Adrenal gland (tissue), 12 donors: ENCODE data around the gene PZP. TPM values are rescaled to one million over a fixed set of nuclear protein-coding genes. Genes with fewer than 3 reads are reported as not detected.

Experiments
- DNase-seq, 7 donors: peaks; one replicate each; pipeline ENCODE4 v3.0.0-alpha.2; 2019 to 2020
- H3K27ac ChIP-seq, 5 donors: fragments of 200-600 bp; sonication (generic) in 4 of 5; 1 replicate in 3 of 5; 2 replicates in 2 of 5; pipeline versions ENCODE4 v1.5.1 to v1.8.0; 2016 to 2020; ENCODE audit warnings: mild to moderate bottlenecking in 1 of 5
- H3K27me3 ChIP-seq: fragments of 200-600 bp; 2 replicates; pipeline ENCODE4 v1.8.0; 2021
- H3K36me3 ChIP-seq, 2 donors: fragments of 200-600 bp; replicated peaks in 1 of 2; 1 replicate in 1 of 2; 2 replicates in 1 of 2; pipeline versions ENCODE4 v1.5.1 to v1.8.0; 2018 to 2022
- H3K4me1 ChIP-seq, 2 donors: fragments of 200-600 bp; replicated peaks in 1 of 2; 1 replicate in 1 of 2; 2 replicates in 1 of 2; pipeline versions ENCODE4 v1.5.1 to v1.8.0; 2018 to 2021
- H3K4me3 ChIP-seq, 4 donors: fragments of 200-600 bp; sonication (generic) in 3 of 4; one replicate each; pipeline ENCODE4 v1.5.1; 2016 to 2018
- H3K9me3 ChIP-seq, 3 donors: fragments of 200-600 bp; sonication (generic) in 1 of 3; replicated peaks in 1 of 3; 1 replicate in 2 of 3; 2 replicates in 1 of 3; pipeline versions ENCODE4 v1.5.1 to v1.8.0; 2016 to 2021
- POLR2A ChIP-seq, 2 donors: fragments of 450-650 bp; IDR thresholded peaks; one replicate each; pipeline ENCODE4 v1.6.1; 2017; ENCODE audit warnings: antibody characterized with exemption in 2 of 2, mild to moderate bottlenecking in 2 of 2, moderate library complexity in 1 of 2
- whole genome bisulfite sequencing, 4 donors: extraction: QIAGEN DNeasy Blood & Tissue Kit in 2 of 4; methylation state at CpG; one replicate each; pipeline versions ENCODE4 v1.1.5 to v1.1.7; 2013 to 2017; 5-methylcytosine and 5-hydroxymethylcytosine counted together
- intact Hi-C, 2 donors: fragments of 100-400 bp; cut with DNase I; formaldehyde crosslinking; loops; one replicate each; pipeline versions ENCODE4 v1.14.1 to v1.15.0; 2022 to 2023
- polyA plus RNA-seq, 3 donors: library from polyadenylated mRNA; stranded (reverse); fragments of 200-250 nt in 2 of 3; fragments of 350-450 nt in 1 of 3; fragmentation: Illumina TruSeq in 1 of 3; extraction: RNeasy Lipid Tissue Mini Kit (QIAGEN cat#74804) in 1 of 3; gene quantifications; one replicate each; pipeline ENCODE4 v1.2.3, GENCODE V29; 2013 to 2014
- total RNA-seq, 9 donors: library from RNA; depleted of rRNA in 4 of 9; stranded (reverse); fragments of >200 nt in 4 of 9; fragments of 120-200 nt in 1 of 9; fragmentation: NEBNext Ultra II Directional in 1 of 9; extraction: Animal tissue kit (Norgen Biotek cat#: 25700) in 1 of 9; gene quantifications; one replicate each; pipeline versions ENCODE4 v1.1.0 to v1.2.4, GENCODE V29; 2013 to 2023
- TF ChIP-seq, protein P1 (sequence below), 6 experiments: fragments of 450-650 bp in 4 of 6; fragments of 200-600 bp in 2 of 6; sonication (generic) in 1 of 6; IDR thresholded peaks; 1 replicate in 5 of 6; 2 replicates in 1 of 6; pipeline versions ENCODE4 v1.5.1 to v1.8.0; 2016 to 2021; ENCODE audit warnings: antibody characterized with exemption in 6 of 6, mild to moderate bottlenecking in 2 of 6, moderate library complexity in 1 of 6
- donor health status: healthy with polysubstance abuse.
- donor health status: Bipolar disorder and iron deficiency.
- donor health status: DM: yes; HTN: yes; CAD: no.
- donor health status: DM: no; HTN: no; CAD: no.
- donor health status: DM: no; HTN: no; CAD: no.
- donor health status: DM: yes; HTN: yes; CAD: no.

Gene PZP
- total and polyA plus RNA-seq, 12 donors = 0.08 to 0.95 (median 0.35) TPM; not detected in 2

DNA sequence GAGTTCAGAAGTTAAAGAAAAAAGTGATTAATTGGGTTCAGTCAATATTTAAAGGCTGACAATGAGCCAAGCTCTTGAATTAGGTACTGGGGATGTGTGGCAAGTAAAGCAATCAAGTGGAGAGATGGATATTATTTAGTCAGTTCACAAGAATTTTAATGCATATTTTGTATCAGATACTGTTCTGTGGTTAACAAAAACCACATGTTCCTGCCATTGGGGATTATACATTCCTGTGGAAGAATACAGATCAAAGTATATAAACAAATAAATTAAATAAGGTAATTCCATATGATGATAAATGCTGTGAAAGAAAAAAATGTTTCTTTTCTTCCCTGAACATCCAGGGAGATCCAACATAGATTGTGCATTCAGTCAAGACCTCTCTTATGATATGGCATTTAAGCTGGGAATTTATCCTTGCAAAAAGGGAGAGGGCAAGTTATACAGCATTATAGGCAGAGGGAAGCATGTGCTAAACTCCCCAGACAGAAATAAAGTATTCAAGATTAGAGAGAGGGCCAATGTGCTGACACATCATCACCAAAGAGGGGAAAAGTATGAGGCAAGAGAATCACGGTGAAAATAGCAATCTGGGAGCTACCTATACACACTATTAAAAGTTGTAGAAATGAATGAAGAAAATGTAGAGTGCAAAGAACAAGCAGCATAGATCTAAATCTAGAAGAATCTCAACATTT, 74.8 kb downstream of the PZP start:
- Histone ChIP-seq H3K4me3 (no peak overlapping the region), H3K27ac (no peak overlapping the region), H3K9me3 (no peaks in the 10 kb centered on the region), H3K36me3 (no peaks in the 10 kb centered on the region), H3K4me1 (no peaks in the 10 kb centered on the region), H3K27me3 (no peaks in the 10 kb centered on the region)
- no peak for DNase-seq
- intact Hi-C loops = no loop called here
- WGBS, 4 donors = 62 to 74% (median 65%) methylated on average over 1 of the region's 1 CpG
- TF ChIP-seq POLR2A (IDR thresholded peaks at IDR 0.05) = no peak
- TF ChIP-seq, protein P1, sequence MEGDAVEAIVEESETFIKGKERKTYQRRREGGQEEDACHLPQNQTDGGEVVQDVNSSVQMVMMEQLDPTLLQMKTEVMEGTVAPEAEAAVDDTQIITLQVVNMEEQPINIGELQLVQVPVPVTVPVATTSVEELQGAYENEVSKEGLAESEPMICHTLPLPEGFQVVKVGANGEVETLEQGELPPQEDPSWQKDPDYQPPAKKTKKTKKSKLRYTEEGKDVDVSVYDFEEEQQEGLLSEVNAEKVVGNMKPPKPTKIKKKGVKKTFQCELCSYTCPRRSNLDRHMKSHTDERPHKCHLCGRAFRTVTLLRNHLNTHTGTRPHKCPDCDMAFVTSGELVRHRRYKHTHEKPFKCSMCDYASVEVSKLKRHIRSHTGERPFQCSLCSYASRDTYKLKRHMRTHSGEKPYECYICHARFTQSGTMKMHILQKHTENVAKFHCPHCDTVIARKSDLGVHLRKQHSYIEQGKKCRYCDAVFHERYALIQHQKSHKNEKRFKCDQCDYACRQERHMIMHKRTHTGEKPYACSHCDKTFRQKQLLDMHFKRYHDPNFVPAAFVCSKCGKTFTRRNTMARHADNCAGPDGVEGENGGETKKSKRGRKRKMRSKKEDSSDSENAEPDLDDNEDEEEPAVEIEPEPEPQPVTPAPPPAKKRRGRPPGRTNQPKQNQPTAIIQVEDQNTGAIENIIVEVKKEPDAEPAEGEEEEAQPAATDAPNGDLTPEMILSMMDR (IDR thresholded peaks at IDR 0.05) = no peak

DNA sequence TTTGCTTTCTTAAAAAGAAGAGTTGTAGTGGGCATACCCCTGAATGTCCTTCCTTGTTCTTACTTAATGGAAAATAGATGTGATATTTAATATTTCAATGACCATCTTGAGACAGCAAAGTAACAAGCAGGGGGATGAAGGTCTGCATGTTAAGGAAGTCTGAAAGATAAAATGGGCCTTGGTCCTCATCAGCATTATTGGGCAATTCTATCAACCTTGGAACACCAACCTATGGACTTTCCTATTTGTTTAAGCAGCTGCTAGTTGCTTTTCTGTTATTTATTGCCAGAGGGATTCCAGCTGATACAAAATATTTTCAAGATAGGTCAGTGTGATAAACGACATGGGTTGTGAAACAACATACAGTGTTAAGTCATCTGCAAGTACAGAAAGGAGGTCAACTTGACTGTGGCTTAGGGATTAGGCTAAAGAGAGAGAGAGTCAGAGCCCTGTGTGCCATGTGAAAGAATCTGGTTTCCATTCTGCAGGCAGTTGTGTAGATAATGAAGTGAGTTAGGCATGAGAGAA, 76.1 kb downstream of the PZP start:
- TF ChIP-seq, protein P1 (IDR thresholded peaks at IDR 0.05) = no peak
- no peak for TF ChIP-seq POLR2A (IDR thresholded peaks at IDR 0.05)
- no peaks in the 10 kb centered on the region for H3K27me3 ChIP-seq
- H3K4me1 ChIP-seq = no peaks in the 10 kb centered on the region
- 21 to 23% (median 23%) methylated on average over 1 of the region's 1 CpG for WGBS, 4 donors
- intact Hi-C loops = no loop called here
- no peaks in the 10 kb centered on the region for H3K36me3 ChIP-seq
- peak overlapping the region in 1 of 5 donors; percentile 33 for H3K27ac ChIP-seq
- no peaks in the 10 kb centered on the region for H3K9me3 ChIP-seq
- no peak overlapping the region for H3K4me3 ChIP-seq
- DNase-seq = no peak

DNA sequence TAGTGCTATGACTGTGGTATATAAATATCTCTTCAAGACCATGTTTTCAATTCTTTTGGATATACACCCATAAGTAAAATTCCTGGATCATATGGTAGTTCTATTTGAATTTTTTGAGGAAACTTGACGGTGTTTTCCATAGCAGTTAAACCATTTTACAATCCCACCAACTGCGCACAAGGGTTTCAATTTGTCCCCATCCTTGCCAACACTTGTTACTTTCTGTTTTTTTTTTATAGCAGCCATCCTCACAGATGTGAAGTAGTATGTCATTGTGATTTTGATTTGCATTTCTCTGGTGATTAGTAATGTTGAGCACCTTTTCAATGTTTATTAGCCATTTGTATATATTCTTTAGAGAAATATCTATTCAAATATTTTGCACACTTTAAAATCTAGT, 78.0 kb downstream of the PZP start:
- TF ChIP-seq POLR2A (IDR thresholded peaks at IDR 0.05) = no peak
- intact Hi-C loops = no loop called here
- no peaks in the 10 kb centered on the region for H3K9me3 ChIP-seq
- H3K27me3 ChIP-seq = no peaks in the 10 kb centered on the region
- H3K4me1 ChIP-seq = no peaks in the 10 kb centered on the region
- no peak overlapping the region for H3K27ac ChIP-seq
- DNase-seq = no peak
- no peak overlapping the region for H3K4me3 ChIP-seq
- H3K36me3 ChIP-seq = no peaks in the 10 kb centered on the region
- WGBS, 4 donors = 73 to 91% (median 75%) methylated on average over 2 of the region's 2 CpGs

DNA sequence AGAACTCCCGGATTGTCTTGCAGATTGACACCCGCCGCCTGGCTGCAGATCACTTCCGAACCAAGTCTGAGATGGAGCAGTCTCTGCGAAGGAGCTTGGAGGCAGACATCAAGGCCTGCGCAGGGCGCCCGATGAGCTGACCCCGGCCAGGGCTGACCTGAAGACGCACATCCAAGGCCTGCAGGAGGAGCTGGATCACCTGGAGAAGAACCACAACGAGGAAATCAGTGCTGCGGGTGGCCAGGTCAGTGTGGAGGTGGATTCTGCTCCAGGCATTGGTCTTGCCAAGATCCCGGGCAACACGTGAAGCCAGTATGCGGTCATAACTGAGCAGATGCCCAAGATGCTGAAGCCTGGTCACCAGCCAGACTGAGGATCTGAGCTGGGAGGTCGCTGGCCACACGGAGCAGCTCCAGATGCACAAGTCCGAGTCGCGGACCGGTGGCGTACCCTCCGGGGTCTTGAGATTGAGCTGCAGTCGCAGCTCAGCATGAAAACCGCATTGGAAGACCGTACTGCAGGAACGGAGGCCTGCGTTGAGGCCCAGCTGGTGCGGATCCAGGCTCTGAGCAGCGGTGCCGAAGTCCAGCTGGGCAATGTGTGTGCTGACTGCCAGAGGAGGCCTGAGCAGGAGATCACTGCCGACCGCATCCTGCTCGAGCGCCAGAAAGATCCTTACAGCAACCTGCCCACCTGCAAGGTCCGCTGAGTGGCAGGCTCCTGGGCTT, 80.1 kb downstream of the PZP start:
- intact Hi-C loops = no loop called here
- H3K9me3 ChIP-seq = no peaks in the 10 kb centered on the region
- no peak for DNase-seq
- H3K27ac ChIP-seq = no peak overlapping the region
- TF ChIP-seq, protein P1 (IDR thresholded peaks at IDR 0.05) = no peak
- TF ChIP-seq POLR2A (IDR thresholded peaks at IDR 0.05) = no peak
- WGBS, 4 donors = 88 to 96% (median 95%) methylated on average over 5 to 36 of the region's 36 CpGs
- peaks cover 0 to 8% of the 10 kb centered on the region in 2 donors for H3K4me1 ChIP-seq
- no peak overlapping the region for H3K4me3 ChIP-seq
- no peaks in the 10 kb centered on the region for H3K27me3 ChIP-seq
- no peaks in the 10 kb centered on the region for H3K36me3 ChIP-seq
